ENCODE measurements around the gene ANKRD40. TPM values are rescaled to one million over a fixed set of nuclear protein-coding genes. Genes with fewer than 3 reads are reported as not detected.
A peak's percentile ranks its signal among the peaks of the same experiment; 100 is the strongest.

ANKRD40 gene
- total RNA-seq, 1 experiment from 2014 or later, result 33.5 TPM

DNA sequence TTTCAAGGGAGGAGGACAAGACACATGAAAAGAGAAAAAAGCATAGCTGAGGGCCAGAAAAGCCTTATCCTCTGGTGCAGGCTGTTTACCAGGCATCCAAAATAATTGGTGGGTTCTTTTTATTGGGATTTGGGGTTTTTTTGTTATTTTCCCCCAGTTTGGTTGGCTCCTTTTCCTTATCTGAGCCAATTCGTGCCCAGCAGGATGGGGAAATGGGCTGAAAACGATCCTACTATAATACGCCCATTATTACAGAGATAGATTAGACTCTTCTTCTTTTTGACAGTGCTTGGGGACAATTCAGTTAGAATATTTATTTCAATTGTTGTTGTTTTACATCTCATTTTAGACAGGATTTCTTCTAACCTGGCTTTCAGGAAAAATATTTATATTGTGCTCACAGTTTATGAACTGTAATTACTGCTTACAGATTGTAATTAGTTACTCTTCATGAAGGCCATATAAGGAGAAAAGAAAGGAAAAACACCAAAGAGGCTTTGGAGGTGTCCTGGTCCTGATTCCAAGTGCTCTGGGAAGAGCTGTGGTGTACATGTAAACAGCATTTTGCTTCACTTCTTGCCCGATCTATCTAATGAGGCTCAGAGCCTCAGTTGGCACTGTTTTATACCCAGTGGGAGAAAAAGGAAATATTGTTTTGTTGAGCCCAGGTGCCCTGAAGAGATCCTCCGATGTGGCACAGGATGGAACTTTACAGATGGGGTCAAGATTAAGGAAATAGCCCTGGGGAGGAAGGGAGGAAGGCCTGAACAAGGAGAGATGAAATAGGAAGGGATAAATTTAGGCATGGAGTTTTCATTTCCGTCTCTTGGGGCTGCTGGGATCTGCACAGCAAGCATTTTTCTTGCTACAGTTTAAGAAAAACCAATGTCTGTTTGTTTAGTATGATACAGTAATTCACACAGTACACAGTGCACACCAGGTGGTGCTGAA lies 611 bp upstream of the ANKRD40 start:
- intact Hi-C loops (cut with micrococcal nuclease; ENCODE audit: unreplicated experiment), result loop anchor here (1.0 kb wide), 1 partner anchor 8 kb away; no protein-coding TSS in a partner anchor
- Histone ChIP-seq H3K4me2 (peak overlapping the region; percentile 93), H3K9me3 (ENCODE audit: insufficient read depth, low read depth) (no peaks in the 10 kb centered on the region), H3F3A (ENCODE audit: insufficient read depth, low read depth) (peaks cover 14% of the 10 kb centered on the region), H3K4me3 (peak overlapping the region; percentile 79), H3K27ac (peak overlapping the region; percentile 86), H3K27me3 (ENCODE audit: insufficient read depth, low read depth) (no peaks in the 10 kb centered on the region), H4K20me1 (ENCODE audit: insufficient read depth) (peaks cover 12% of the 10 kb centered on the region; the same call in 1 of the 2 replicates), H3K36me3 (ENCODE audit: low read depth) (peaks cover under 1% of the 10 kb centered on the region; the same call in 1 of the 2 replicates), H3K4me1 (replicated peaks; ENCODE audit: insufficient read depth) (peaks cover 26% of the 10 kb centered on the region), H2AFZ (peak overlapping the region; percentile 81), H3K9me2 (ENCODE audit: insufficient read depth) (no peaks in the 10 kb centered on the region), H3K79me2 (ENCODE audit: low read depth) (peaks cover 65% of the 10 kb centered on the region)
- ChIA-PET POLR2A (ENCODE audit: unreplicated experiment) (interaction anchor here (0.6 kb wide), 1 partner anchor 605 kb away, joined by 5 read pairs; no protein-coding TSS in a partner anchor), CTCF (interaction anchor here (0.7 kb wide), 2 partner anchors 47 to 119 kb away, joined by 3 read pairs; no protein-coding TSS in a partner anchor)
- TSS peak; percentile 92 for BruUV-seq (replicated peaks)
- TF ChIP-seq EZH2 (IDR thresholded peaks at IDR 0.05; ENCODE audit: low read depth), result no peak
- TF ChIP-seq, protein P1, sequence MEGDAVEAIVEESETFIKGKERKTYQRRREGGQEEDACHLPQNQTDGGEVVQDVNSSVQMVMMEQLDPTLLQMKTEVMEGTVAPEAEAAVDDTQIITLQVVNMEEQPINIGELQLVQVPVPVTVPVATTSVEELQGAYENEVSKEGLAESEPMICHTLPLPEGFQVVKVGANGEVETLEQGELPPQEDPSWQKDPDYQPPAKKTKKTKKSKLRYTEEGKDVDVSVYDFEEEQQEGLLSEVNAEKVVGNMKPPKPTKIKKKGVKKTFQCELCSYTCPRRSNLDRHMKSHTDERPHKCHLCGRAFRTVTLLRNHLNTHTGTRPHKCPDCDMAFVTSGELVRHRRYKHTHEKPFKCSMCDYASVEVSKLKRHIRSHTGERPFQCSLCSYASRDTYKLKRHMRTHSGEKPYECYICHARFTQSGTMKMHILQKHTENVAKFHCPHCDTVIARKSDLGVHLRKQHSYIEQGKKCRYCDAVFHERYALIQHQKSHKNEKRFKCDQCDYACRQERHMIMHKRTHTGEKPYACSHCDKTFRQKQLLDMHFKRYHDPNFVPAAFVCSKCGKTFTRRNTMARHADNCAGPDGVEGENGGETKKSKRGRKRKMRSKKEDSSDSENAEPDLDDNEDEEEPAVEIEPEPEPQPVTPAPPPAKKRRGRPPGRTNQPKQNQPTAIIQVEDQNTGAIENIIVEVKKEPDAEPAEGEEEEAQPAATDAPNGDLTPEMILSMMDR (conservative IDR thresholded peaks at IDR 0.05), result 0 out of 2 replicates have a peak, but pooled peaks have one; percentile 8
- no peak for DNase-seq

DNA sequence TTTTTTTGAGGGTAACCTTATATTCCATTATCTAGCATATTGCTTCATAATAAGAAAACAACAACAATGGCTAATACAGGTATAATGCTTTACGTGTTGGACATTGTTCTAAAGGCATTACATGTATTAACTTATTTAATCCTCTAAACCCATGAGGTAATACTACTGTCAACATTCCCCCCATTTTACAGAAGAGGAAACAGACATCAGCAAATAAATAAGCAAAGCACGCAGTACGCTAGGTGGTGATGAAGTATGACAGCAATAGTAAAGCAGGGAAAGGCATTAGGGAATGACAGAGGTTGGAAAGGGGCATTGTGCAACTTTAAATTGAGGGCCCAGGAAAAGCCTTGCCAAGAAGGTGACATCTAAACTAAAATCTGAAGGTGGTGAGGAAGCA lies 4.6 kb downstream of the ANKRD40 start:
- H4K20me1 ChIP-seq (ENCODE audit: insufficient read depth), result peaks cover 17% of the 10 kb centered on the region; the same call in 1 of the 2 replicates
- H3K36me3 ChIP-seq (ENCODE audit: low read depth), result peaks cover 29% of the 10 kb centered on the region
- peaks cover 79% of the 10 kb centered on the region for H3K79me2 ChIP-seq (ENCODE audit: low read depth)
- CTCF ChIA-PET, result no interaction called here
- no peak overlapping the region for H2AFZ ChIP-seq
- H3K4me2 ChIP-seq, result 0 out of 2 replicates have a peak overlapping the region, but pooled peaks have one; percentile 2
- H3K9me2 ChIP-seq (ENCODE audit: insufficient read depth), result no peaks in the 10 kb centered on the region
- no peak overlapping the region for H3K4me3 ChIP-seq
- peaks cover 58% of the 10 kb centered on the region for H3F3A ChIP-seq (ENCODE audit: insufficient read depth, low read depth)
- BruUV-seq (replicated peaks), result no TSS peak
- H3K27me3 ChIP-seq (ENCODE audit: insufficient read depth, low read depth), result no peaks in the 10 kb centered on the region
- DNase-seq, result no peak
- TF ChIP-seq, protein P1 (conservative IDR thresholded peaks at IDR 0.05), result no peak
- no peak for TF ChIP-seq EZH2 (IDR thresholded peaks at IDR 0.05; ENCODE audit: low read depth)
- peaks cover 41% of the 10 kb centered on the region for H3K4me1 ChIP-seq (replicated peaks; ENCODE audit: insufficient read depth)
- H3K27ac ChIP-seq, result no peak overlapping the region; the same call in 1 of the 2 replicates
- intact Hi-C loops (cut with micrococcal nuclease; ENCODE audit: unreplicated experiment), result no loop called here
- no peaks in the 10 kb centered on the region for H3K9me3 ChIP-seq (ENCODE audit: insufficient read depth, low read depth)
- POLR2A ChIA-PET (ENCODE audit: unreplicated experiment), result no interaction called here

GRCh38 chr17:50699410-50699809 lies 8.3 kb downstream of the ANKRD40 start:
- peaks cover 51% of the 10 kb centered on the region for H3K36me3 ChIP-seq (ENCODE audit: low read depth)
- H3F3A ChIP-seq (ENCODE audit: insufficient read depth, low read depth), result peaks cover 85% of the 10 kb centered on the region
- no peak overlapping the region for H3K4me3 ChIP-seq
- H3K9me3 ChIP-seq (ENCODE audit: insufficient read depth, low read depth), result no peaks in the 10 kb centered on the region
- no peak overlapping the region for H2AFZ ChIP-seq
- no TSS peak for BruUV-seq (replicated peaks)
- peak overlapping the region; percentile 51 for H3K27ac ChIP-seq
- H3K79me2 ChIP-seq (ENCODE audit: low read depth), result peaks cover 49% of the 10 kb centered on the region
- H4K20me1 ChIP-seq (ENCODE audit: insufficient read depth), result peaks cover 7% of the 10 kb centered on the region
- peak overlapping the region; percentile 39; the same call in 1 of the 2 replicates for H3K4me2 ChIP-seq
- ChIA-PET CTCF (interaction anchor here (0.7 kb wide), 1 partner anchor 153 kb away, joined by 4 read pairs; the partner anchor contains the start of gene SPATA20), POLR2A (ENCODE audit: unreplicated experiment) (no interaction called here)
- TF ChIP-seq, protein P1 (conservative IDR thresholded peaks at IDR 0.05), result no peak
- TF ChIP-seq EZH2 (IDR thresholded peaks at IDR 0.05; ENCODE audit: low read depth), result no peak
- no peaks in the 10 kb centered on the region for H3K27me3 ChIP-seq (ENCODE audit: insufficient read depth, low read depth)
- peaks cover 68% of the 10 kb centered on the region for H3K4me1 ChIP-seq (replicated peaks; ENCODE audit: insufficient read depth)
- peak; percentile 79 to 81 for DNase-seq
- H3K9me2 ChIP-seq (ENCODE audit: insufficient read depth), result no peaks in the 10 kb centered on the region
- intact Hi-C loops (cut with micrococcal nuclease; ENCODE audit: unreplicated experiment), result loop anchor here (5.0 to 10.0 kb wide), 2 partner anchors 143 to 495 kb away; partner anchors contain the start of gene COL1A1

Measured in PC-9 (cell line).